ENCODE results near the gene RINT1.

GRCh38 chr7:105611856-105612775, 80.1 kb downstream of the RINT1 start:
- TF ChIP-seq, protein P1, sequence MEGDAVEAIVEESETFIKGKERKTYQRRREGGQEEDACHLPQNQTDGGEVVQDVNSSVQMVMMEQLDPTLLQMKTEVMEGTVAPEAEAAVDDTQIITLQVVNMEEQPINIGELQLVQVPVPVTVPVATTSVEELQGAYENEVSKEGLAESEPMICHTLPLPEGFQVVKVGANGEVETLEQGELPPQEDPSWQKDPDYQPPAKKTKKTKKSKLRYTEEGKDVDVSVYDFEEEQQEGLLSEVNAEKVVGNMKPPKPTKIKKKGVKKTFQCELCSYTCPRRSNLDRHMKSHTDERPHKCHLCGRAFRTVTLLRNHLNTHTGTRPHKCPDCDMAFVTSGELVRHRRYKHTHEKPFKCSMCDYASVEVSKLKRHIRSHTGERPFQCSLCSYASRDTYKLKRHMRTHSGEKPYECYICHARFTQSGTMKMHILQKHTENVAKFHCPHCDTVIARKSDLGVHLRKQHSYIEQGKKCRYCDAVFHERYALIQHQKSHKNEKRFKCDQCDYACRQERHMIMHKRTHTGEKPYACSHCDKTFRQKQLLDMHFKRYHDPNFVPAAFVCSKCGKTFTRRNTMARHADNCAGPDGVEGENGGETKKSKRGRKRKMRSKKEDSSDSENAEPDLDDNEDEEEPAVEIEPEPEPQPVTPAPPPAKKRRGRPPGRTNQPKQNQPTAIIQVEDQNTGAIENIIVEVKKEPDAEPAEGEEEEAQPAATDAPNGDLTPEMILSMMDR (IDR thresholded peaks at IDR 0.05) = no peak
- no peak for TF ChIP-seq POLR2AphosphoS5 (IDR thresholded peaks at IDR 0.05; ENCODE audit: low read depth, low read length)
